Neural cell (in vitro differentiated cells): ENCODE results near the gene RS1. TPM values are rescaled to one million over a fixed set of nuclear protein-coding genes. Genes with fewer than 3 reads are reported as not detected.

ENCODE experiments used
- H2AFZ ChIP-seq: fragments of 200-600, 300-800 bp; sonication (generic), shearing (Covaris generic); 2 replicates; pipeline ENCODE4 v1.6.0; 2014; ENCODE audit warnings: low read depth, mild to moderate bottlenecking, antibody characterized with exemption, low read length, moderate library complexity
- H3F3A ChIP-seq: fragments of 200-600 bp; shearing (Covaris generic); 2 replicates; pipeline ENCODE4 v1.6.1; 2016; ENCODE audit warnings: mild to moderate bottlenecking, moderate library complexity, mixed read lengths, antibody characterized with exemption, low read length; ENCODE audit not compliant: insufficient read depth, poor library complexity, severe bottlenecking
- H3K27ac ChIP-seq: fragments of 200-600, 300-800 bp; sonication (generic), shearing (Covaris generic); 2 replicates; pipeline ENCODE4 v1.5.1; 2014; ENCODE audit warnings: mild to moderate bottlenecking, low read length, moderate library complexity
- H3K27me3 ChIP-seq: fragments of 300-800, 200-600 bp; sonication (generic), shearing (Covaris generic); 2 replicates; pipeline ENCODE4 v1.6.0; 2014; ENCODE audit warnings: mild to moderate bottlenecking, low read depth, low read length, moderate library complexity; ENCODE audit not compliant: insufficient read depth
- H3K36me3 ChIP-seq: fragments of 300-800, 200-600 bp; sonication (generic), shearing (Covaris generic); 2 replicates; pipeline ENCODE4 v1.5.1; 2014; ENCODE audit warnings: mild to moderate bottlenecking, antibody characterized with exemption, low read length, moderate library complexity; ENCODE audit not compliant: insufficient read depth
- H3K4me2 ChIP-seq: fragments of 300-800, 200-600 bp; sonication (generic), shearing (Covaris generic); 2 replicates; pipeline ENCODE4 v1.6.0; 2014; ENCODE audit warnings: mild to moderate bottlenecking, low read length
- H3K4me3 ChIP-seq: fragments of 300-800, 200-600 bp; sonication (generic), shearing (Covaris generic); 2 replicates; pipeline ENCODE4 v1.5.1; 2014; ENCODE audit warnings: mild to moderate bottlenecking, low read length, moderate library complexity
- H3K79me2 ChIP-seq: fragments of 200-600 bp; shearing (Covaris generic); replicated peaks from 2 replicates; pipeline ENCODE4 v1.6.0; 2014; ENCODE audit warnings: mild to moderate bottlenecking, low read length, moderate library complexity; ENCODE audit not compliant: insufficient read depth
- H3K9ac ChIP-seq: fragments of 300-800, 200-600 bp; sonication (generic), shearing (Covaris generic); 2 replicates; pipeline ENCODE4 v1.6.1; 2016; ENCODE audit warnings: mild to moderate bottlenecking, low read length, mixed read lengths
- H3K9me2 ChIP-seq: fragments of 200-600 bp; shearing (Covaris generic); 2 replicates; pipeline ENCODE4 v1.6.1; 2016; ENCODE audit warnings: mild to moderate bottlenecking, low read length, mixed read lengths; ENCODE audit not compliant: insufficient read depth
- H3K9me3 ChIP-seq: fragments of 200-600, 300-800 bp; sonication (generic), shearing (Covaris generic); 2 replicates; pipeline ENCODE4 v1.6.1; 2016; ENCODE audit warnings: mild to moderate bottlenecking, mixed run types, low read length, moderate library complexity, mixed read lengths
- H4K20me1 ChIP-seq: fragments of 200-600 bp; shearing (Covaris generic); 2 replicates; pipeline ENCODE4 v1.6.1; 2016; ENCODE audit warnings: mild to moderate bottlenecking, mixed run types; ENCODE audit not compliant: insufficient read depth
- EP300 ChIP-seq: fragments of 450-650 bp; conservative IDR thresholded peaks from 2 replicates; pipeline ENCODE4 v1.6.1; 2014; ENCODE audit warnings: antibody characterized with exemption, mild to moderate bottlenecking, moderate library complexity; ENCODE audit not compliant: poor library complexity, severe bottlenecking
- EZH2 ChIP-seq: fragments of 200-600, 300-800 bp; shearing (Covaris generic), sonication (generic); IDR thresholded peaks from 2 replicates; pipeline ENCODE4 v1.6.1; 2014; ENCODE audit warnings: antibody characterized with exemption, low read length, borderline replicate concordance, mild to moderate bottlenecking; ENCODE audit not compliant: insufficient read depth, poor library complexity, severe bottlenecking
- MXI1 ChIP-seq: fragments of 450-650 bp; conservative IDR thresholded peaks from 2 replicates; pipeline ENCODE4 v1.6.1; 2014; ENCODE audit warnings: antibody characterized with exemption, mild to moderate bottlenecking; ENCODE audit not compliant: poor library complexity, severe bottlenecking
- POLR2AphosphoS5 ChIP-seq: IDR thresholded peaks from 2 replicates; pipeline ENCODE4 v1.6.1; 2012
- RAD21 ChIP-seq: fragments of 450-650 bp; conservative IDR thresholded peaks from 2 replicates; pipeline ENCODE4 v1.6.1; 2014; ENCODE audit warnings: antibody characterized with exemption, mild to moderate bottlenecking, moderate library complexity
- REST ChIP-seq: IDR thresholded peaks from 2 replicates; pipeline ENCODE4 v1.6.1; 2012; ENCODE audit warnings: borderline replicate concordance
- SMC3 ChIP-seq: fragments of 450-650 bp; conservative IDR thresholded peaks from 2 replicates; pipeline ENCODE4 v1.6.1; 2014; ENCODE audit warnings: antibody characterized with exemption, mild to moderate bottlenecking, moderate library complexity; ENCODE audit not compliant: poor library complexity
- TAF1 ChIP-seq: IDR thresholded peaks from 2 replicates; pipeline ENCODE4 v1.6.1; 2012; ENCODE audit warnings: low read depth
- polyA plus RNA-seq: library from polyadenylated mRNA; depleted of rRNA; stranded (reverse); fragments of >200 nt; gene quantifications from 2 replicates; pipeline ENCODE4 v1.2.3, GENCODE V29; 2014
- TF ChIP-seq, protein P1 (sequence below): fragments of 450-650 bp; IDR thresholded peaks from 2 replicates; pipeline ENCODE4 v1.5.1; 2014; ENCODE audit warnings: antibody characterized with exemption, mild to moderate bottlenecking, moderate library complexity; ENCODE audit not compliant: poor library complexity, severe bottlenecking

Gene RS1
- polyA plus RNA-seq, 1 donor from 2014 or later = not detected

DNA sequence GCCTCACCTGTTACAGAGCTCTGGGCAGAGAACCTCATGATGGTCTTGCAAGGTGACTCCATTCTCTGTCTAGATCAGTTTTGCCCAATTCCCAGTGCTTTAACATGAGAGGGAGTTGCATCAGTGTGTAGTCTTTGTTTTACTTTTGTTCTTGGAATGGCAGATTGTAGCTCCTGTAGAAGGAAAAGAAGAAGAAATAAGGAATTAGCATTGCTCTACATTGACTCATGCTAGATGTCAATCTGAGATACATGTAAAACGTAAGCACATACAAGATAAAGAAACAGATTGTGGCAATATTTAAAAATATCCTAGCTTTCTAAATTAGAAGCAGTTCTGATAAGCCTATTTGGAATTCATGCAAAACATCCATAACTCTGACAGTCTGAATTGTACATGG lies 19.5 kb upstream of the RS1 start:
- Histone ChIP-seq H3F3A (no peaks in the 10 kb centered on the region), H3K79me2 (no peaks in the 10 kb centered on the region)

GRCh38 chrX:18687856-18688495 lies 16.1 kb upstream of the RS1 start:
- no peak overlapping the region for H2AFZ ChIP-seq
- H3K27me3 ChIP-seq = no peaks in the 10 kb centered on the region
- no peak overlapping the region for H3K4me3 ChIP-seq
- H3F3A ChIP-seq = no peaks in the 10 kb centered on the region
- H3K4me2 ChIP-seq = no peak overlapping the region
- TF ChIP-seq MXI1 = no peak
- TF ChIP-seq EP300 = no peak
- no peak for TF ChIP-seq POLR2AphosphoS5
- TF ChIP-seq, protein P1, sequence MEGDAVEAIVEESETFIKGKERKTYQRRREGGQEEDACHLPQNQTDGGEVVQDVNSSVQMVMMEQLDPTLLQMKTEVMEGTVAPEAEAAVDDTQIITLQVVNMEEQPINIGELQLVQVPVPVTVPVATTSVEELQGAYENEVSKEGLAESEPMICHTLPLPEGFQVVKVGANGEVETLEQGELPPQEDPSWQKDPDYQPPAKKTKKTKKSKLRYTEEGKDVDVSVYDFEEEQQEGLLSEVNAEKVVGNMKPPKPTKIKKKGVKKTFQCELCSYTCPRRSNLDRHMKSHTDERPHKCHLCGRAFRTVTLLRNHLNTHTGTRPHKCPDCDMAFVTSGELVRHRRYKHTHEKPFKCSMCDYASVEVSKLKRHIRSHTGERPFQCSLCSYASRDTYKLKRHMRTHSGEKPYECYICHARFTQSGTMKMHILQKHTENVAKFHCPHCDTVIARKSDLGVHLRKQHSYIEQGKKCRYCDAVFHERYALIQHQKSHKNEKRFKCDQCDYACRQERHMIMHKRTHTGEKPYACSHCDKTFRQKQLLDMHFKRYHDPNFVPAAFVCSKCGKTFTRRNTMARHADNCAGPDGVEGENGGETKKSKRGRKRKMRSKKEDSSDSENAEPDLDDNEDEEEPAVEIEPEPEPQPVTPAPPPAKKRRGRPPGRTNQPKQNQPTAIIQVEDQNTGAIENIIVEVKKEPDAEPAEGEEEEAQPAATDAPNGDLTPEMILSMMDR = no peak
- no peak for TF ChIP-seq RAD21
- no peak for TF ChIP-seq EZH2
- no peak for TF ChIP-seq TAF1
- no peak for TF ChIP-seq SMC3
- no peak for TF ChIP-seq REST
- H3K9me3 ChIP-seq = no peaks in the 10 kb centered on the region
- H3K79me2 ChIP-seq = no peaks in the 10 kb centered on the region
- no peaks in the 10 kb centered on the region for H3K9me2 ChIP-seq
- no peaks in the 10 kb centered on the region for H4K20me1 ChIP-seq
- no peak overlapping the region for H3K27ac ChIP-seq
- H3K36me3 ChIP-seq = no peaks in the 10 kb centered on the region
- no peak overlapping the region for H3K9ac ChIP-seq

More for the DNA sequence above, 19.5 kb upstream of the RS1 start:
- H3K9me2 ChIP-seq = no peaks in the 10 kb centered on the region
- no peaks in the 10 kb centered on the region for H3K36me3 ChIP-seq
- no peaks in the 10 kb centered on the region for H4K20me1 ChIP-seq
- no peak overlapping the region for H2AFZ ChIP-seq
- no peak overlapping the region for H3K27ac ChIP-seq
- H3K9me3 ChIP-seq = no peaks in the 10 kb centered on the region
- no peak overlapping the region for H3K9ac ChIP-seq
- no peaks in the 10 kb centered on the region for H3K27me3 ChIP-seq
- TF ChIP-seq TAF1 (no peak), SMC3 (no peak)
- H3K4me3 ChIP-seq = no peak overlapping the region
- no peak overlapping the region for H3K4me2 ChIP-seq
